HG03066 (cell line): ENCODE data around the gene ST3GAL4.
A peak's percentile ranks its signal among the peaks of the same experiment; 100 is the strongest.

Experiments used
- ATAC-seq: cut with Tn5 transposase; IDR thresholded peaks from one replicate; pipeline ENCODE4 v1.9.1; 2021; ENCODE audit warnings: low read depth; ENCODE audit not compliant: unreplicated experiment

ST3GAL4 gene

DNA sequence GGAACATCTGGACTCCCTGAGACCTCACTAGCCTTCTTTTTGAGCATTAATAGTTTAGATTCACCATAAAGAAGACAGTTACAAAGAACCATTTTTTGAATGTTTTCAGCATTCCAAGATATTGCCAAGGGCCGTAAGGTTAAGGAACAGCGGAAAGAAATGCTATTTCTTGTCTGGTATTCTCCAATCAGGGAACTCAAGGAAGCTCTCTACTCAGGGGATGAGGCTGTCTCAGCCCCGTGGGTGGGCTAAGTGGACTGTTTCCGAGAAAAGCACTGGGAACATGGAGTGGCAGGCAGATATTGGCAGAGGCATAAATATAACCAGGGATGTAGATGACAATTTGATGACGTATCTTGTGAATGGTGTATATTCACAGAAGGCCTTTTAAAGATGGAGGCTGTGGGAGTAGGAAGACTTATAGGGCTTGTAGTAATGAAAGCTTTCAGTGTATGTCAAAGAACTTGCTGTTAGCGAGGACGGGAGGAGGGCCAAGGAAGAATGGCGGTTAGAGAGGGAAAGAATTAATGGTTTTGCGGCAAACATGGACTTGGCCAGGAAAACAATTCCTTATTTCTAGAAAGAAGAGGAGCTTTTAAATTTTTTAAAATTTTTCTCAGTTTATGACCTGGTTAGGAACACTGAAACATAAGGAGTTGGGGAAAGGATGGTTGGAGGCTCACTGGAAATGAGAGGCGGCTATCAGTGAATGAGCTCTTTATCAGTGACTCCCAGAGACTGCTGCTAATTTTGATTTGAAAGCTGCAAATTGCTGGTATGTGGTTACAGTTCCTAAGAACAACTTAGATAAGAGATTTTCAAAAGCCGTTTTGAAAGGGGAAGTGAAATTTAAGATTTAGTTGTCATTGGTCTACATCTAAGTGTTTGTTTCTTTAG is 64.6 kb downstream of the ST3GAL4 start:
- peak; percentile 77 for ATAC-seq

DNA sequence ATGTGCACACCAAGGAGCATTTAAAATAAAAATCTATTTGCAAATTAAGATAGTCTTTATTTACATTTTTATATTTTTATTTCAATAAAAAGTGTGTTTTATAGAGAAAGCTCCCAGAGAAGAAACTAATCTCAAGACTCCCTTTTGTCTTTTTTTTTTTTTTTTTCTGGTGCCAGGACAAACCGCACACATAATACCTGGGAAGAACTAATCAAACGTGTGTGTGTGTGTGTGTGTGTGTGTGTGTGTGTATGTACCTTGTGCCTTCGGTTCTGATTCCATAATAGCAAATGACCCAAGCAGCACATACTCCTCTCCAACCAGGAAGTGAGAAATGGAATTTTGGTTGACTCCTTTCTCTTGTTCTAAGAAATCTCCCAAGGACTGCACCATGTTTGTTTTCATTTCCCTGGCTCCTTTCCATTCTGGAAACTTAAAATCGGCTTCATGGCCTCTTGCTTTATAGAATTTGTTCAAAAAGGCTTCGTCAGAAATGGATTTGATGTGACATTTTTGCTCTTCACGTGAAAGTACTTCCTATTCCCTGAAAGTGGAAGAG is 65.3 kb downstream of the ST3GAL4 start:
- ATAC-seq = no peak

DNA sequence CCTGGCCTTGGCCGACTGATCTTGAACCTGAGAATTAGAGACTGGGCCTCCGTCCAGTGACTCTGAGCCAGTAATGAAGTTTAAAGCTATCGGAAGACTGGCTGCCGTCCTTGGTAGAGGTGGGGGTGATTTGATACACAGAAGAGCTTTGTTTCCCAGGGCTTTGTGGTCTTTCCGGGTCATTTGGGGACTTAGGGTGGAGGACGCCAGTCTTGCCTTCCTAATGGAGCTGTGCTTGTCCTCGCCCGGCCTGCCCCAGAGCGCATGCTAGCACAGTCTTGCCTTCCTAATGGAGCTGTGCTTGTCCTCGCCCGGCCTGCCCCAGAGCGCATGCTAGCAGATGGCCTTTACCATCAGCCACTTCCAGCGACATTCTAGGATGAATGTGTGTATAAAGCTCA is 65.8 kb downstream of the ST3GAL4 start:
- no peak for ATAC-seq

DNA sequence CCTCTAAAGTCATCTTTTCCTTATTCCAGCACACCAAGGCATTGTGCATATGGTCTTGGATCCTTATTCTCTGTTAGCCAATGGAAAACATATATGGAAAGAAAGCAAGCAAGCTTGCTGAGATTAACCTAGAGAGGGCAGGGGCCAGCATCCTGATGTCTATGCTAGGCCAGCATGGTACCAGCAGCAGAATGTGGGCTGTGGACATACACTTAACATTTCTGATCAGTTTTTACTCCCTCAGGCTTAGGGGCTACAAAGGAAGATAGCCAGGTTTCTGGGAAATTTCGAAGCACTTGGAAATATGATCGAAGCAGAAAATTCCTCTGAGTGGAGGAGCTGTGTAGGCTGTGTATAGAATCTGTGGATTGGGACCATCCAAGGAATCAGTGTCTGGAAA is 67.0 kb downstream of the ST3GAL4 start:
- ATAC-seq = no peak

DNA sequence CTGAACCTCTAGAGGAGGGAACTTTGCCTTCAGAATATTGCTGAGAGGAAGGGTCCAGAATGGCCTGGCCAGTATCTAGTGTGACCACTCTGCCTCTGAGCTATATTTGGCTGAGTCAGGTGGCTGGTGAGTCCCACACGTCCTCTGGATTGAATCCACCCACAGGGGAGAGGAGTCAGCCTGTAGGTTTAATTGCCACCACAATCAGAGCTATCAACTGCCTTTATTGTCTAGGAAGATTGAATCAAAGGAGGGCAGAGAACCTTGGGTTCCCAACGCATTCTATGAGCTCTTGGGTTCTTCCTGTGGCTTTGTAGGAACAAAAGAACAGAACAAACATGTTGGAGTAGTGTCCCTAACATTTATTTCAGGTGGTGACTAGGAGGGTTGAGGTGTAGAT is 67.7 kb downstream of the ST3GAL4 start:
- ATAC-seq = no peak

DNA sequence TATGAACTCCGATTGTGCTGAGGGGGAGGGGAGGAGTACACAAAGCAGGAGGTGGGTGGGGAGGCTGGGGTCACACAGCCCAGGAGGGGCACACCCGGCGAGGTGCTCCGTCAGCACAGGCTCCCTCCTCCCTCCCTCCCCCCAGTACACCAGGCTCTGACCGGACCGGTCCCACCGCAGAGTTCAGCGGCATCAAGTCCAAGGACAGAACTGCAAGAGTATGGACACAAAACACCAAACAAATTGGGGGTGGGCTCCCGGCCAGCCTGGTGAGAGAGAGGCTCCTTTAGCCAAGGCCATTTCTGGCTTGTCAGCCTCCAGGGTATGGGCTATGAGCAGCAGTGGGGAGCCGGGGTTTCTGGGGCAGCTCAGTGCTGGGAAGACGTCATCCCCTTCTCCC is 68.3 kb downstream of the ST3GAL4 start:
- no peak for ATAC-seq

DNA sequence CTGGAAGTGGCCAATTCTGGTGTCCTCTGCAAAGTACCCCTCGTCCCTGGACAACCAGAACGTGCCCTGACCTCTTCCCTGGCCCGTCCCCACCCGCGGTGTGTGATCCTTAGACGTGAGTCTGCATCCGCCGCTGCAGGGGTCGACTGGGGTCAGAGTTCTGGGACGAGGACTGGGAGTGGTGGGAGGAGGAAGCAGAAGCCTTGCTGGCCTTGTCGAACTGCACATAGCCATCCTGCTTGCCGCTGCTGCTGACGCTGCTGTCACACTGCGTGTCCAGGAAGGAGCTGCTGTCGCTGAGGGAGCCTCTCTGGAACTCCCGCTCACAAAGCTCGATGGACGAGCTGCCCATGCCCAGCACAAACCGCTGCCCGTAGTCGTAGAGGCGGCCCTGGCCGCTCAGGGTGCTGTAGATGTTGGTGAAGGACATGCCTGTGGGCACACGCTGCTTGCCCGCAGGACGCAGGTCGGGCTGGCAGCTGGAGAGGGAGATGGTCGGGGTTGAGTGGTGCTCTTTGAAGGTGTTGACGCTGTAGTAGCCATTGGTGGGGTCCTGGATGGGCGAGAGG is 69.1 kb downstream of the ST3GAL4 start:
- no peak for ATAC-seq

DNA sequence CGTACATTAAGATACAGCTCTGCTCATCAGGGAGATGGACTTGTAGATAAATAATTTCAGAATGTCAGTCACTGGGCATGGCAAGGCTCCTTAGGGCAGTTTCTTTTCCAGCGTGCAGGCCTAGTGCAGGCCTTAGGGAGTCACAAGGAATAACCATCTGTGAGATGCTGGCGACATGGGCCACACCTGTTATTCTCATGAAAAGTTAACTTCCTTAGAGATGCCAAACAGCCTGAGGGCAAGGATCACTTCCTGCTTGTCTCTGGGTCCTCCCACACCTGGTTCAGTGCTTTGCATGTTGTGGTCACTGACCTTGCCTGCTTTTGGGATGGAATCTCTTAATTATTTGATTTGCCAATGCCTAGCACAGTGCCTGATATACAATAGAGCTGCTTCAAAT is 70.6 kb downstream of the ST3GAL4 start:
- ATAC-seq = no peak

DNA sequence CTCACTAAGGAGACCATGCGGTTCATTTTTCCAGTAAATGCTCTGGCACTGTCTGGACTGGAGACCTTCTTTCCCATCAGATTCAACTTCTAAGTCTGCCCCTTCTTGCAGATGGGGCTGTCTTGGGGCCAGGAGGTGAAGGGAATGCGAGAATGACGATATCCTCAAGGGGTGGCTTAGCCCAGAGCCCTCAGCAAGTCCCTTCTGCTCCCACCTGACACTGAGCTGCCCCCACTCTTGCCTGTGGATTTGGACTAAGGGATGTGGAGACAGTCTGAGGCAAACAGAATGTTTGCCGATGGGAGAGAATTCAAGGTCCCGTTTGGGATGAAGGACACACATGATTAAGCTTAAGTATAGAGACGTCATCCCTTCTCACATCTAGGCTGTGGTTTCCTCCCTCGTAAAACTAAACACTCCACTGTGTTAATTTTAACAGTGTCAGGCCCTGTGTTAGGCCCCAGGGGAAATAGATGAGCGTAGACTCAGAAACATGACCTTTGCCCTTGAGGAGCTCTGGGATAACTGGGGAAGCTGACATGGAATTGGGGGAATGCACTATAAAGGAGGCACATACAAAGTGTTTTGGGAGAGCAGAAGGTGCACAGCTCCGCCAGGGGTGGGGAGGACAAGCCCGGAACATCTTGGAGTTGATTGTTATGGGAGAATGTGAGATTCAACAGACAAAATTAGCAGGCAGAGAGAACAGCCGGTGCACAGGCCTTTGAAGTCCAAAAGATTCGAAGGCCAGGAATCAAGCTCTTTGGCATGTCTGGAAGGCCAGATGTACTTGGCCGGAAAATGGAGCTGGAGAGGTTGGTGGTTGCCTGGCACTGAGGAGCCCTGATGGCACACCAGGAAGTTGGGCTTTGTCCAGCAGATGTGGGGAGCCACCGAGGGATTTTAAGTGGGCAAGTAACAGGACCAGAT is 71.6 kb downstream of the ST3GAL4 start:
- ATAC-seq = peak; percentile 83

DNA sequence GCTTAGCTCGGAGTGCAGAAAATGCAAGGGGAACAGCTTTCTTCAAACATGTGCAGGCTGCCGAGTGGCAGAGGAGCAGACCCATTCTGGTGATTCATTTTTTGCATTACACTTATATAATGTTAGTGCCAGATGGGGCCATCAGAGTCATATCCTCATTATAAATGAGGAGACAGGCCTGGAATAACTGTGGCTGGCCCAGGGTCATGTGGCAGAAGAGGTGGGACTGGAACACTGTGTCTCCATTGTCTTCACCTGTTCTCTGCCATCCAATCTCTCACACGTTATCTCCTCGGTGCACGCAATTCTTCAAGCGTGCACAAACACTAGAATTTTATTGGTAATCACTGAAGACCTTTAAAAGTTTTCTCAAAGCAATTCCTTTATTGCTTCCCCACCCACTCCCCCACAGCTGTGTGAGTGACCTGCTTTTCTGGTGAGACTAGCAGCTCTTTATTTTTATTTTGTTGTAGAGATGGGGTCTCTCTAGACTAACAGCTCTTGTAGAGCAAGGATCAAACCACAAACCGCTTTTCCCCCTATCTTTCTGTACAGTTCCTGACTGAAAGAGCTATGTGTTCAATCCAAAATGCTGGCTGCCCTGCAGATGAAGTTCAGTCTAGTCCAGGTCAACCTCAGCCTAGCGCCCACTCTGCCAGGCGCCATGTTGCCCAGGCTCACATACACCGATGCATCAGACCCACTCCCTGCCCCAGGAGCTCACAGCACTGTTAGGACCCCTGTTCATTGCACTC is 75.3 kb downstream of the ST3GAL4 start:
- no peak for ATAC-seq

DNA sequence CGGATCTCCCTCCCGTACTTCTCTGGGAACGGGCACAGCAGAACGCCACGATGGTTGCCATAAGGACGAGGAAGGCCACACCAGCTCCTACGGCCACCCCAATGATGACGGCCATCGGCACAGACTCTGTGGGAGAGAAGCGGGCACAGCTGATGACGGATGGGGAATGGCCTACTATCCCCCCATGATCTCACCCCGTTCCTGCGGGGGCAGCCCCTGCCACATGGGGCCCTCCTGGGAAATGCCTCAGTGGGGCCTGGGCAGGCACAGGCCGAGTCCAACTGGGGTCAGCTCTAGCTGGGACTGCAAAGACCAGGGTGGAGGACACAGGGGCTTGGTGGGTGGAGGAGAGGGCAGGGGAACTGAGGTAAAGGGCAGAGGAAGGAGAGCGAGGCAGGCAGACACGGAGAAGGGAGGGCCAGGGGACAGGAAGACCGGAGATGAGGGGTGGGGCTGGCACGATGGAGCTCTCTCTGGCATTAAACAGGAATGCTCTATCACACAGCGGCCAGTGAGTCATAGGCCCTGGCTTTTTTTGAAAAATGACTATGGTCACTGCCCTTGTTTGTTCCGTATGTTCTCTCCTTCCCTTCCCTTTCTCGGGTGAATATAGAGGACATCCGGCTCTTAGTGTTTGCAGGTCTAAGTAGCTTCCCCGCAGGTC is 76.0 kb downstream of the ST3GAL4 start:
- no peak for ATAC-seq

DNA sequence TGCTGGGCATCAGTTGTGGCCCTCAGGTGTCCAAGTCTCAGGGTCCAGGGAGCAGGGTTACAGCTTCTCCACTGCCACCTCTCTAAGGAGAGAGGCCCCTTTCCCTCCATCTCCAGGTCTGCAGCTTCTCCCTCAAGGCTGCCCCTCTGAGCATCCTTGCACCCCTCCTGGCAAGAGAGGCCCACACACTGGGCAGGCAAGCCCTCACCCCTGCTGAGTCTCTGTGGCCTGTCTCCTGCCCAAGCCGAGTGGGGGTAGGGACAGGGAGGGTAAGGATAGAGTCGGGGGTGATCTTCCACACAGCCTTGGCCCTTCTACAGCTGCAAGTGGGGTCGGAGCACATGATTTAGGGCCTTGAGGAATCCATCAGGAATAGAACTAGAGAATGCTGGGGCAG is 76.6 kb downstream of the ST3GAL4 start:
- no peak for ATAC-seq

DNA sequence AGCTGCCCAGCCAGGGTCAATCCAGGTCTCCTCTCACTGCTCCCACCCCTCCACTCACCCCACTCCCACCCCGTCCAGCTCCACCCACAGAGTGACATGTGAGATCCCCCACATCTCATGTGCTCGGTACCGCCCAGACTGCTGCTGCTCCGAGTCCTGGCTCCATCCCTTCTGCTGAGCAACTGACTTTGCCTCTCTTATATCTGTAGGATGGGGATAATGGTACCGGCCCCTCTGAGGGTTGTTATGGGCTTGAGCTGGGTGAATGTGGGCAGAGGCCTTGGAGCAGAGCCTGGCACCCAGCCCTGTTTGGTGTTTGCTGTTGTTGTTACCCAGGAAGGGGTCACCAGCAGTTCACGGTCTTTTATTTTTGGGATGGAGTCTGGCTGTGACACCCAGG is 77.0 kb downstream of the ST3GAL4 start:
- no peak for ATAC-seq

DNA sequence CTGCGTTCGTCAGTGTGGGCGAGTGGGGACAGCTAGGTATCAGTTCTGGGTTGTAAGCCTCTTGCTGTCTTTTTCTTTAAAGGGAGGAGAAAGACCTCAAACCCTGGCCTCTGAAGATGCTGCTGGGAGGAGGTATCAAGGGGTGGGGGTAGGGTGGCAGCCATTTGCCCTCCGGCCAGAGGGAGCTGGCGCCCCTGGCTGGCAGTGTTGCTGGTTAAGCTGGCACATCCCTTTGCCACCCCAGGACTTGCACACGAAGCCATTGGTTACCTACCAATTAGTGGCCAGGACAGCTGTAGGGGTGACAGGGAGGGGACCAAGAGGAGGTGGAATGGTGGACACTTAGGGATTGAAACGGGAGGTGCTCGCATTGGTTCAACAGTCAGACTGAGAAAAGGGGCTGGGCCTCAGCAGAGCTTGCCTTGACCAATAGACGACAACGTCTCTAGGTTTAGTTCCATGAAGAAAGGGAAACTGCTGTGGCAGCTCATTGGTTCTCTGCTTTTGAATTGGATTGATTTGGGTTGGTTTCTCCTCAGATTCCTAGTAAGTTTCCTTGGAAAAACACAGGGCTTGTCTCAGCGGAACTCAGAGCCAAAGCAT is 77.9 kb downstream of the ST3GAL4 start:
- ATAC-seq = no peak

DNA sequence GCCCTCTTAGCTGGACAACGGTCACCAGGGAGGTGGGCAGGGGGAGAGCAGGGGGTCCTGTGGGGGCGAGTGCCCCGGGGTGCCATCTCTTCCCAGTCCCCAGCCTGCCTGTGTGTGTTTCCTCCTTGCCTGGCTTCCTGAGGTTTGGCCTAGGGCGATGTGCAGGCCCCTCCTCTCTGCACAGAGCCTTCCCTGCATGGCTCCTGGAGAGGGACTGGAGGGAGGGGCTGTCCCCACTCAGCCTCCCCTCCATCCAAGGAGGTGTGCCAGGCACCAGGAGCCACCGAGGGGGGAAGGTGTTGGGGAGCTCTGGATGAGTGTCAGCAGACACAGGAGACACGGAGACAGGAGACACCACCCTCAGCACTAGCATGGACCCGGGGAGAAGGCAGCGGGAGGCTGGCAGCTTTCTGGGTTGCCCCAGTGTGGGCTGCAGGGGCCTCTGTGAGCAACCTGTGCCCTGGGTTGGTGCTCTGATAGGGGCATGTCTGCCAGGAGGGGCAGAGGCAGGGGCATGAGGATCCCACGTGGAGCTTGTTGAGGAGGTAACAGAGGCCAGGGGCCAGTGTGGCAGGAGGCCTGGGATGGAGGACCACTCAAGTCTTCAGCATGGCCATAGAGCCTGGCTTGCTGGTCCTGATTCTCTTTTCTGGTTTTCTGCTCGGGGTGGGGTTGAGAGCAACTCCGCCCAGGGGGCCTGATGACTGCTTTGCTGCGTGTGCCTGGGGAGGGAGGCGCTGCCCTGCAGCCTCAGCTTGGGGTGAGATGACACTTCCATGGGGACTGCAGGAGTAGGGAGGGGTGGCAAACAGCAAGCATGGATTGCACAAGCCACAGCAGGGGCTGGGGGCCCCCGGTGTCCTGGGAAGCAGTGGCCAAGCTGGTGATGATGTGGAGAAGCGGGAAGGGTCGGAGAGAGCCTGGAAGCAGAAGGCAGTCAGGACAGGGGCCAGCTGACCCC is 78.8 kb downstream of the ST3GAL4 start:
- no peak for ATAC-seq

DNA sequence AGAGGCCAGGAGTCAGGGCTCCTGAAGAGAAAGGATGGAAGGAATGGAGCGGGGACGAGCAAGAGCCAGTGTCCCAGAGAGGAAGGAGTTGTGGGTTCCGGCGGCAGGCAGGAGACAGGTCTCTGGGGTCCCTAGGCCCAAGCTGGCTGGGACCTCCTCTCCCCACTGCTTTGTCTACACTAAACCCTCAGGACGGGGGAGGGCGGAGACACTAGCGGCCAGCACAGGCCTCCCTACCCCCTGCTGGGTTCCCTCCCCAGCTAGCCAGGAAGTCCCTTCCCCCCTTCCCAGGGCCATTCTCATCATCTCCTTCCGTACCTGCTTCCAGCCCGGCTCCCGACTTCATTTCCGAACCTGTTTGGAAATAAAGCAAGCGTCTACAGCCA is 79.5 kb downstream of the ST3GAL4 start:
- ATAC-seq = no peak

DNA sequence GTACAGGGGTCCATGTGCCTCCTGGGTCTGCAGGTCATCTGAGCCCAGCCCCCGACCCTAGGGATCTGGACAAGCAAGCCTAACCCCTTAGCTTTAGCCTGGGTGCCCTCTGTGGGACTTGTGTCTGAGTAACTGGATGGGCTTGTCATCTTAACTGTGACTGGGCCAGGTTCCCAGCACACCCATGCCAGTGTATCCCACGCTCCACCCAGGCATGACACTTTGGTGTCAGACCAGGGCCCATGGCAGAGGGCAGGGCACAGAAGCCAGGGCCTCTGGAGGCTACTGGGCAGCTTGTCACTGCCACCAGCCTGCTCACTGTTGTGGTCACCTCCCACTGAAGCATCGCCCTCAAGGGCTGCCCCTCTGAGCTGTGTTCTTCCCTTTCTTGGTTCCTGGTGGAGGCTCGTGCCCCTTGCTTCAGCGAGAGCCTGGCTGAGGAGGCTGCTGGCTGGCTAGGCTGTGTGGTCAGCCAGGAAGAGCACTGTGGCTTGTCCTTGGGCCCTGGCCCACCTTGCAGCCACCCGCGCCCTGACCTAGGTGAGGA is 80.8 kb downstream of the ST3GAL4 start:
- ATAC-seq = no peak

DNA sequence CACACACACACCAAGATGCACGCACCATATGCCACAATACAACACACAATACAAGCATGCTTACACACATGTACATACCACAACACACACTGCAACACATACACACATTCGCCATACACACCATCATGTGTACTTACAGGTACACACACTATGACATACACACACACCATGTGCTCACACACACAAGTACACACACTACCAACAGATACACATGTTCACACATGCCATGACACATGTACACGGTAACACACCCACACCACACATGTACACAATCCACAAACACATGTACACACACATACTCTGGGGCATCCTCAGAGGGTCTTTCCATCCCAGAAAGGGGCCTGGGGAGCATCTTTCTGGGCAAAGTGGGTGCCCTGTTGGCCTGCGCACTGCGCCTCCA is 82.2 kb downstream of the ST3GAL4 start:
- ATAC-seq = no peak
